HG03039 (cell line): ENCODE data around the gene RAP1GAP.

Experiments
- ATAC-seq: cut with Tn5 transposase; IDR thresholded peaks from one replicate; pipeline ENCODE4 v1.9.1; 2021; ENCODE audit warnings: mild to moderate bottlenecking, moderate library complexity; ENCODE audit not compliant: unreplicated experiment

RAP1GAP gene

DNA sequence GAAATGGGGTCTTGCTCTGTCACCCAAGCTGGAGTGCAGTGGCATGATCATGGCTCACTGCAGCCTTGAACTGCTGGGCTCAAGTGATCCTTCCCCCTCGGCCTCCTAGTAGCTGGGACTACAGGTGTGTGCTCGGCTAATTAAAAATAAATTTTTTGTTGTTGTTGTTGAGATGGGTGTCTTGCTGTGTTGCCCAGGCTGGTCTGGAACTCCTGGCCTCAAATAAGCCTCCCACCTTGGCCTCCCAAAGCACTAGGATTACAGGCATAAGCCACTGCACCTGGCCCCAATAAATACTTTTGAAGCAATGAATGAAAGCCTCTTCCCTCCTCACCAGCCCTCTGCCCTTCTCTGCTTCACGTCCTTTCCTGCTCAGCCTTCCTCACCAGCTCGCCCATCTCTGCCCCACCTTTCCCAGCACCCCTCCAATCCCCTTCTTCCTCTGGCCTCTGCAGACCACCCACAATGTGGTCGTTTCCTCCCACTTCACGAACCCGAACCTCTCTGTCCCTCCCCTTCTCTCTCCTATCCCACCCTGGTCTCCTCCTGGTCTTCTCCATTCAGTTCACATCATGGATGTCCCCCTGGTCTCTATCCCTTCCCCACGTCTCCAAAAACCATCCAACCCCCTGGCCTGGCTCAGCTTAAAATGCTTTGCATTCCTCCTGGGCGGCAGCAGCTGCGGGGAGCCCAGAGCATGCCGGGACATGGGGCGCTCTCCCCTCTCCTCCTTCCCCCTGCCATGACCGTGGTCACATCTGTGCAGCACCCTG lies 38.4 kb downstream of the RAP1GAP start:
- no peak for ATAC-seq

DNA sequence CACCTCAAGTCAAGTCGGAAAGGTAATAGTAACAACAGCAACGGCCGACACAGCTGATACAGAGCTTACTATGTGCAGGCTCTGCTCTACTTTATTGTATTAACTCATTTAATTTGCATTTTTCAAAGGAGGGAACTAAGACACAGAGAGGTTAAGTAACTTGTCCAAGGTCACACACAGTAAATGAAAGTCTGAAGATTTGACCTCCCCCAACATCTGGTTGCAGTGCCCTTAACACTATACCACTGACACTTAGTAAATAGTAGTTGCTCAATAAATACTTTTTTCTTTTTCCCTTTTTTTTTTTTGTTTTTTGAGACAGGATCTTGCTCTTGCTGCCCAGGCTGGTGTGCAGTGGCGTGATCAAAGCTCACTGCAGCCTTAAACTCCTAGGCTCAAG lies 39.2 kb downstream of the RAP1GAP start:
- no peak for ATAC-seq

DNA sequence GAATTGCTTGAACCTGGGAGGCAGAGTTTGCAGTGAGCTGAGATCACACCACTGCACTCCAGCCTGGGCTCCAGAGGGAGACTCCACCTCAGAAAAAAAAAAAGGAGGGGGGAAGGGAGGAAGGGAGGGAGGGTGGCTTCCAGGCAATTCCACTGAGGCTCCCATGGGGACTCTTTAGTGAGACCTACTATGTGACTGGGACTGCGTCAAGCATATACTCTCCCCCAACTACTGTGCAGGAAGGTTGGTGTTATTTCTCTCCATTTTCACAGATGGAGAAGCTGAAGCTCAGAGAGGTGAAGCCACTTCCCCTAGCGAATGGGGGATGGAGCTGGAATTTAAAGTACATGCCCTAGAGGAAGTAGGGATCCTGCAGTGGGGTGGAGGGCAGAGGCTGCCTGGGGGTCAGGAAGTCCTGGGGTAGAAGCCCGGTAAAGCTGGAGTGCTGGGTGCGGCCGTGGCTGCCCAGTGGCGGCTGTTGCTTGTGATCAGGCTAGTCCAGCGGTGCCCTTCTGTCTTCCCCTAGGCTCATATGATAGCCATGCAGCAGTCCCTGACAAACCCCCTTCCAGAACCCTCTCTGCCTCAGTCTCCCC lies 40.3 kb downstream of the RAP1GAP start:
- ATAC-seq: no peak

DNA sequence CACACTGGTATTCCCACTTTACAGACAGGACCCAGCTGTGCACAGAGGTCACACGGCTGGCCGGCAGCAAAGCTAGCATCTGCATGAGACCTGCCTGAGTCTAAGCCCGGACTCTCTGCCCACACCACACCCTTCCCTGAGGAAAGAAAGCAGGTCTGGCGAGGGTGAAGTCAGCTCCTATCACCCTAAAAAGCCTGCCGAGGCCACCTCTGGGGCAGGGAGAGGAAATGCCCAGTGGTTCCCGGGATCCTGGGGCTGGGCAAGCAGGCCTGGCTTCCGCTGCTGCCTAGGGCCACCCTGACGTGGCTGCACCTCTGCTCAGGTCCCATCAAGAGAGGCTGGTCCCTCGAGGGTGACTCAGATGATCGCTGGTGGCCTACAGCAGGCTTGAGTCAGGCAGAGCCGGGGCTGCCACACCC lies 42.2 kb downstream of the RAP1GAP start:
- no peak for ATAC-seq

DNA sequence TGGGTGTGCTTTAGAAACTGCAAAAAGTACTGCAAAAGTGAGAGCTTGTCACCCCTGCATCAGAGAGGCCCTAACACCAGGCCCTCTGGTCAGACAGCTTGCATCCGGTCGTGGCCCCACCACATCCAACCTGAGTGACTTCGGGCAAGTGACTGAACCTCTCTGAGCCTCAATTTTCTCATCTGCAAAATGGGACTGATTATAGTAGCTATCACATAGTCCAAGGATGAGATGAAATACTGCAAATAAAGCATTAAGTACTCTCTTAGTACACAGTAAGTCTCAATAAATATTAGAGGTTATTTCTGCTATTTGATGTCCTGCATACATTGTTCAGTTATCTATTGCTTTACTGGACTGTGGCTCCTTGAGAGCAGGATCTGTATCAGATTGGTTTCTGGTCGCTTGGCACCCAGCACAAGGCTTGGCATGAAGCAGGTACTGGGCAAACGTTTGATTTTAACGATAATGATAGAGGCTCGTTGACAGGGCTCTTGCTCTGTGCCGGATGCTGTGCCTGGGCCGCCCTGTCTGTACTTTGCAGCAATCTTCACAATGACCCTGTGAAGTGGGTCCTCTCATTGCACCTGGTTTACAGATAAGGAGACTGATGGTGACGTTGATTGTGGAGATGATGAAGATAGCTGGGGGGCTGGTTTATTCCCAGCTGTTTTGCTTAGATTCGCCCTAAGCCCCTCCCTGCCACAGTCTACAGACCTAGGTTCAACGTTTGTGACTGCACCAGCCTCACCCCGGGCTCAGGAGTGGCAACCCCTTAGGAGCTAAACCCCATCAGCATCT lies 43.6 kb downstream of the RAP1GAP start:
- no peak for ATAC-seq

DNA sequence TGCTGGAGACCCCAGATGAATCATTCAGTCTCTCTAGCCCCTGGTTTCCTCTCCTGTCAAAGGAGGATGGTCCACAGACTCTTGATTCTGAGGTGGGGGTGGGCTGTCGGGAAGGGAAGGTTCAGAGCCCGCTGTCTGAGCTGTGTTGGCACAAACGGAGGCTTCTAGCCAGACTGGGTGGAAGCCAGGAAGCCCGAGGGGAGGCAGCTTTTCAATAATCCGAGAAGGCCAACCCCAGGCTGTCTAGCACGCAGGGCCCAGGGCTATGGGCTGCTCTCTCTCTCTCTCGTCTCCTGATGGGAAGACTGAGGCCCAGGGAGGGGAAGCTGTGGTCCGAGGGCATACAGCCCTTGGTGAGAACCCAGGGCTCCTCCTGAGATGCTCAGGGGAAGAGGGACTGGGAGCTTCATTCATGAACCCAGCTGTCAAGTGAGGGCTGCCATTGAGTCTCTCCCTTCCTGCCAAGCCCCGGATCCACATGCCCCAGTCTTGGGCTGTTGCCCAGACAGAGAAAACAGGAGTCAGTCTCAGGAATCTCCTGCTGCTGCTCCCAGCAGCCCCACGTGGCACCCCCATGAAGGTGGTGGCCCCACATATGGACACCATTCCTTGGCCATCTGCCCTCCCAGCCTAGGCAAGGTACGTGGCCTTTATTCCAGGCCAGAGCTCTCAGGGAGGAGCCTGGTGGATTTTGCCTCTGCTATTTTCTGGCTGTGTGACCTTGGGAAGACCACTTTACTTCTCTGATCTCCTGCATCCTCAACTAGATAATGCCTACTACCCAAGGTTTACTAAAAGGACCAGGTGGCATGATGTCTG lies 44.4 kb downstream of the RAP1GAP start:
- ATAC-seq: no peak

DNA sequence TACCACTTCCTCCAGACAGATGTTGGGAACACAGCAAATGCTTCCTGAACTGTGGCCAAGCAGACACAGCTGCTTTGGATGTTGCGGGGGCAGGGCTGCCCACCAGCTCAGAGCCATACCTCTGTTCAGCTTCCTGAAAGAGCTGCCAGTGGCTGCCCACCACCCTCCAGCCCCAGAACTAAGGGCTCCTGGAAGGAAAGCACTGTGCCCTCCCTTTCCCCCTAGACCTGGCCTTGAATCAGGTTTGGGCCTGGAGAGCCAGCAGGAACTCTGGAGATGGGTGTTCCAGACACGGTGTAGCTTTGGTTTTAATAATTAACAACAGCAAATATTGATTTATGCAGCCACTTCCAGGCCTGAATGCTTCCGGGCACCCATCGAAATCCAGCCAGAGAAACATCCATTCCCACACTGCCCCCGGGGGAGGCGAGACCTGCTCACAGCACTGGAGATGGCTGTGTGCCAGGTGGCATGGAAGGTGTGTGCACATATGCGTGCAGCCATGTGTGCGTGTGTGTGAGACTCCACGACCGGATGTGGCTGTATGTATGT lies 45.7 kb downstream of the RAP1GAP start:
- ATAC-seq: no peak

DNA sequence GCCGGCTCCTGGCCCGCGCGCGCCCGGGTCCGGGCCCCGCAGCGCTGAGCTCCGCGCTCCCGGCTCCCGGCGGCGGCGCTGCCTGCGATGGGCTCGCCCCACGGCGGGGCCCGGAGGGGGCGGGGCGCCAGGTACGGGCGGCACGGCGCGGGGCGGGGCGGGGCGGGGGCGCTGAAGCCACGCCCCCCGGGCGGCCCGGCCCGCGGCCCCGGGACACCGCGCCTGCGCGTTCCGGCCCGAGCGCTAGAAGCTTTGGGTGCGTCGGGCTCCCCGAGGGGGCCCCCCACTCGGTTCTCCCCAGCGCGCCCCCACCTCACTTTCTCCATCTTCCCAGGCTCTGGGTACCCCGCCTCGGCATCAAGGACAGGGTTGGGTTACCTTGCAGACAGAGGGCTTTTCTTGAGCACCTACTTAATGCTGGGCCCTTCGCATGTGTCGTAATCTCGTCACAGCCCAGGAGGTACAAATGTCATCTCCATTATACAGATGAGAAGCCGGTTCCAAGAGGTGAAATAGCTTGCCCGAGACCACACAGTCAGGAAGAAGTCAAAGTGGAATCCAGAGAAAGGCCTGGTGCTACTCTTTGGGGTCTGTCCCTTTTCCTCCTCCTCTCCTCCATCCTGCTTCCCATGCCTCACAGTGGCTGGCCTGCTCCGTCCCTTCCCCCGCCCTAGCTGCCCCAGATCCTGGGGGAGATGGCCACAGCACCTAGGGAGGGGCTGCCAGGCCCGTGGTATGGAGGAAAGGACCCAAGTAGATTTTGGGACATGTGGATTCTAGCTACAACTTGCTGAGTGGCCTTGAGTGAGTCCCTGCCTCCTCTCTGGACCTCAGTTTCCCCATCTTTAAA lies 46.5 kb downstream of the RAP1GAP start:
- ATAC-seq: no peak

DNA sequence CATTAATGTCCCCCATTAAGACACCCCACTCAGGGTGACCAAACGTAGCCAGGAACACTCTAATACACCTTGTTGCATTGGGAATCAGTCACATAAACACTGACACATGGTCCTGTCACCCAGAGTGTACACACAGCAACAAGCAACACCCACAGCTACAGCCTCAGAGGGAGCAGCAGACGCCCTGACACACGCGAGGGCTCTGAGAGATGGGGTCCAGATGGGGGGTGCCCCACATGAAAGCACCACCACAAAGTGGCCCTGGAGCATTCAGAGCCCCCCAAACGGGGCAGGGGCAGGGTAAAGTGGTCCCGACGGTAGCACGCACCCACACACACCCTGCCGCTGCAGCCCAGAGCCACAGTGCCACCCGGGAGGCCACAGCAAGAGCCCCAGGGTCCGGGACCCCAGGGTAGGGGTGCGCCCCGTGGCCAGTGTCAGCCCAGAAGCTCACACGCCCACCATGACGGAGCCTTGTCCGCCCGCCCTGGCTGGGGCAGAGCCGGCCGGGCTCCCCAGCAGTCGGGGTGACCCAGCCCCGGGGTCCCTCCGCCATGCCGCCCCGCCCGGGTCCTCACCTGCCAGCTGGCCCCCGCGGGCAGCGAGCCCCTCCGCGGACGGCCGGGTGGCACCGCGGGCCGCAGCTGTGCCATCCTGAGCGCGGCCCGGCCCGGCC lies 47.3 kb downstream of the RAP1GAP start:
- ATAC-seq: no peak

DNA sequence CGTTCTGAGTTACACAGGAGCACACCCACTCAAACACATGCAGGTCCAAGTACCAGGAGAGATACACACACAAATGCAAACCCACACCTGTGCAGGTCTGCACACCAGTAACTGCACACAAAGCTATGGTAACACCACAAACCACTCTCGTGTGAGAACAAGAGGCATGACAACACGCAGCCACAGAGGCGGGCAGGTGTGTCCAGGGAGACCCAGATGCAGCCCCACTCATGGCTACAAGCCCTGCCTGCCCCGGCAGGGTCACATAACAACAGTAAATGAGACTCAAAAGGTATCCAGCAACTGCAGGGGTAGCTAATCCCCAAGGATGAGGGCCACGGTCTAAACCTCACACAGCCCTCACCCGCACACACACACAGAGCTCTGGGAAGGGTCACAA lies 48.1 kb downstream of the RAP1GAP start:
- ATAC-seq: no peak

DNA sequence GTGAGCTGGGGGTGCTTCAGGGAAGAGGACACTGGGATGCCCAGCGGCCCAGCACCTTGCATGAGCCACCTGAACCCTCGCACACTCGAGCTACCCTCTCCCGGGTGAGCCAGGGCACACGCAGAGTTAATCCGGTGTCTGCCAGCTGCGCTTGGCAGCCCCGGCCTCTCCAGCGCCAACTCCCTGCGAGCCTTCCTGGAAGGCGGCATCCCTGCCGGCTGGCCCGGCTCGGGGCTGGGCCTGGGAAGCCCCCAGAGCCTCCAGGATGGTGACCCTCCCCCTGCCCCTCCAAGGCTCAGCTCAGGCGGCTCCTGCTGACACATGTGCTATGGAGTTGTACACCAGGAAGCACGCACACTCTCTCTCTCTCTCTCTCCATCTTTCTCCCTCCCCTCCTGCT lies 48.7 kb downstream of the RAP1GAP start:
- no peak for ATAC-seq

DNA sequence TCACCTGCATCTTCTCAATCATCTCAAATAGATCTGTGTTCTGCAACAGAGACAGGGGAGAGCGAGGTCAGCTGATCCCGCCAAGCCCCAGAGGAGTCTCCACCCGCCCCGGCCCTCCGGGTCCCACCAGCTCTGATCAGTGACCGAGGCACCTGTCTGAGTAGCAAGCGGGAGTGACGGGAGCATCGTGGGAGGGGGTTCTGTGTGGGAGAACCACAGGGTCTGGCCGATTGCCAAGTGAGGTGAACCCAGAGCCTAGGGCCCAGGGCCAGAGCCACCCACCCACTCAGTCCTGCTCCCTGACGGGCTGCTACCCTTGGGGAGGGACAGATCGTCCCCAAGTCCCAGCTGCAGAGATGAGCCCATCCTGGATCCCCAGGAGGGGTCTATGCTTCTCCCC lies 49.1 kb downstream of the RAP1GAP start:
- no peak for ATAC-seq

DNA sequence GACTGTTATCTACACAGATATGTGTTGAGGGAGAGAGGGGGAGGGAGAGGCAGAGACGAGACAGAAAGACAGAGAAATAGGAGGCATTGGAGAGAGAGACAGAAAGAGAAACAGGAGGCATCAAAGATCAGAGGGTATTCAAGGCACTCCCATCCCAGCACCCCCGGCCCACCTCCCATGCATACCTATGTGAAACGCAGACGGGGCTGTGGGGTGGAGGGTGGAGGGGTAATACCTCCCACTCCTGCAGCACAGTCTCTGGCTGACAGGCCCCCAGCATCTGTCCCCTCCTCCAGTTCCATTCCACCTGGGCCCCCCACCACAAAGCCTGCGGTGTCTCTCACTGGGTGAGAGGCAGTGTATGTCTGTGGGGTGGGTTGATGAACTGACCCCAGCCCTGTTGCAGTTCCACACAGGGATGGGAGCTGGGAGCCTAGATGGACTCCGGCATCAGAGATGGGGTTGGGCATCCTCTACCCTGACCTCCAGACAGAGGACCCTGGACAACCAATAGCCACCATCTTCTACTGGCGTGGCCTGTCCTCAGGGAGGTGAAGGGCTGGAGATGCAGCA lies 49.7 kb downstream of the RAP1GAP start:
- no peak for ATAC-seq

DNA sequence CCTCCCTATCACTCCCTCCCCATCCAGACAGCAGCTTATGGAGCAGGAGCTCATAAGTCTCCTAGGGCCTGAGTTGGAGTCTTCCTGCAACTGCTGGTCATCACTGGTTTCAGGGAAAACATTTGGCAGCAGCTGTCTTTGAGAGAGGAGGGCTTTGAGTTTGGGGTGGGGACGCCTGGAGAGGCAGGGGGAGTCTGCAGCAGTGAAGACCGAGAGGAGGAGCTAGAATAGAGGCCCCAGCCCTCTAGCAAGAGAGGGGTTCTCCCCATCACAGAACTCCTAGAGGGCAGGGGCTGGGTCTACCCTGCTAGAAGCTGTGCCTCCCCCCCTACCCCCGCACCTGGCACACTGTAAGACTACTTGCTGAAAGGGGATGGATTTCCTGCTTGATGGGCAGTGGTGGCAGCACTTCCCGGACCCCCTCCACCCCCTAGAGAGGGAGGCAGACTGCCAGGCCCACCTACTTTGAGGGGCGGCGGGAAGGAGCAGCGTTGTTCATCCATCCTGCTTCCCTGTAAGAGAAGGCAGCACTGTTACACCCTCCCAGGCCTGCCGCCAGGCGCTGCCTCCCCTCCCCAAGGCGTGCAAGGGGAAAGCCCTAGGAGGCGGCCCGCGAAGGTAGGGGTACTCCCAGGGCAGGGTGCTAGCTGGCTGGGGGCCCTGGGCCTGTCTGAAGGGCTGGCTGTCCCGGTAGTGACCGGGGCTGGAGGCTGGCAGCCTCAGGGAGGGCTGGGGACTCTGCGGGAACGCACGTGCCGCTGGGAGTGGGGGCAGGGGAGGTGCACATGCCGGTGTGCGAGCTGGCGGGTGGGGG lies 50.4 kb downstream of the RAP1GAP start:
- no peak for ATAC-seq

DNA sequence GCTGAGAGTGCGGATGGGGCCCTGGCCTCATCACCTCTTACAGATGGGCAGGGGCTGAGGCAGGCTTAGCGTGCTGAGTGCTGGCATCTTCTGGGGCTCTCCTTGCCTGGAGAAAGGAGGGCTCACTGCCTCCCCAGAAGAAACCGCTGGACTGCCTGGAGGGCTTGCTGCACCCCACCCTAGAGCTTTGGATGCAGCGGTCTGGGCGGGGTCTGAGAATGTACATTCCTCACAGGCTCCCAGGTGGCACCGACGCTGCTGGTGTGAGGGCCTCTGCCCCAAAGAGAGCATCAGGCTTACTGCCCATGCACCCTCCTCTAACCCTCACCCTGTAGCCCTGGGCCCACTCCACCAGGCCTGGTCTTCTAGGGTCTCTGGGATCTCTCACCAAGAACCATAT lies 51.1 kb downstream of the RAP1GAP start:
- no peak for ATAC-seq

DNA sequence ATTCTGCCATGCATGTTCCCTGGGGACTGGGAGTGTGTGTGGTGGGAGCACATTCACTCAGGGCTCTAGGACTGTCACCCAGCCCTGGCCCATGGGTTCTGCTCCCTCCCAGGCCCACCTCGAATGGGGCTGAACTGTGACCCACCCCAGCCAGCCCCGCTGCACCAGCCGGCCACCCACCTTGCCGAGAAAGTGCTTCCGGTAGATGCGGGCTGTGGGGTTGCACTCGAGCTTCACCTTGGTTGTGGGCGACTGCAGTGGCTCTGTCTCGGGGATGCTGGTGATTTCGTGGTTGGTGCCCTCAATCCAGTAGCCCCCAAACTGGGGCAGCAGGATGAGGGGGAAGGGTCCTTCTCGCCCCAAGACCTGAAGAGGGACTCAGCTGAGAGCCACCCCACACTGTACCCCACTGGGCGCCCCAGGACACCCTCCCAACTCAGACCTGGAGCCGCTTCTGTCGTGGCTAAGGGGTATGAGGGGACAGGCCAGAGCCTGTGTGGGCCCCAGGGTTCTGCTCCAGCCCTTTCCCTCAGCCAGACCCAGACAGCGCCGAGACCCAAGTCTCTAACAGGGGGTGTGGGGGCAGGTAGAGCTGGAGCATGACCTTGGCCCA lies 51.9 kb downstream of the RAP1GAP start:
- ATAC-seq: no peak

DNA sequence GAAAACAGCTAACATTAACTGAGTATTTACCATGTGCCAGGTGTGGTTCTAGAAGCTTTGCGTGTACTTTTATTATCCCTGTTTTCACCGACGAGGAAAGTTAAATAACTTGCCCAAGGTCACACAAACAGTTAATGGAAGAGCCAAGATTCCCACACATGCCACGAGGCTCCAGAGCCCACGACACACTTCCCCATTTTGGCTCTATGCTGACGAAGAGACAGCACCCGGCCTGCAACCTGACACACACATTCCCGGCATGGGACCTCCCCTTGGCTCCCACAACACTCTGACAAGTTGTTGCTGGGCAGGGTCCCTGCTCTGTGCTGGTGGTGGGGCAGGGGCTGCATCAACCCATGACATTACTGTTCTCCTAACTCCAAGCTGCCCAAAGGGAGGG lies 52.8 kb downstream of the RAP1GAP start:
- no peak for ATAC-seq
